ENCODE results near the gene DNM3.
"Not testable (repeated sequence)": the region's sequence is repeated elsewhere in the genome, so short reads cannot be mapped to it uniquely, and the experiment has no call there.

Gene DNM3

GRCh38 chr1:172371646-172372045 lies 530.3 kb downstream of the DNM3 start:
- DNase-seq (ENCODE audit: low spot score) = not testable (repeated sequence)

- no peak for DNase-seq (ENCODE audit: low spot score)
Measured at GRCh38 chr1:172373864-172374263, 532.6 kb downstream of the DNM3 start.

GRCh38 chr1:172375211-172375631 lies 533.9 kb downstream of the DNM3 start:
- no peak for DNase-seq (ENCODE audit: low spot score)

- DNase-seq (ENCODE audit: low spot score) = no peak
Measured at GRCh38 chr1:172376431-172376830, 535.1 kb downstream of the DNM3 start.

GRCh38 chr1:172377565-172377964 lies 536.3 kb downstream of the DNM3 start:
- no peak for DNase-seq (ENCODE audit: low spot score)

GRCh38 chr1:172378109-172378760 lies 536.9 kb downstream of the DNM3 start:
- DNase-seq (ENCODE audit: low spot score) = no peak

GRCh38 chr1:172380441-172381244 lies 539.3 kb downstream of the DNM3 start:
- DNase-seq (ENCODE audit: low spot score) = no peak

- no peak for DNase-seq (ENCODE audit: low spot score)
Measured at GRCh38 chr1:172381946-172382345, 540.6 kb downstream of the DNM3 start.

- no peak for DNase-seq (ENCODE audit: low spot score)
Measured at GRCh38 chr1:172382406-172382805, 541.1 kb downstream of the DNM3 start.

GRCh38 chr1:172382990-172383389 lies 541.7 kb downstream of the DNM3 start:
- DNase-seq (ENCODE audit: low spot score) = no peak

- DNase-seq (ENCODE audit: low spot score) = no peak
Measured at GRCh38 chr1:172383536-172383935, 542.2 kb downstream of the DNM3 start.

- DNase-seq (ENCODE audit: low spot score) = no peak
Measured at GRCh38 chr1:172384656-172385055, 543.4 kb downstream of the DNM3 start.

GRCh38 chr1:172386046-172386445 lies 544.7 kb downstream of the DNM3 start:
- no peak for DNase-seq (ENCODE audit: low spot score)

- DNase-seq (ENCODE audit: low spot score) = no peak
Measured at GRCh38 chr1:172388490-172388889, 547.2 kb downstream of the DNM3 start.

- no peak for DNase-seq (ENCODE audit: low spot score)
Measured at GRCh38 chr1:172390301-172390682, 549.0 kb downstream of the DNM3 start.

GRCh38 chr1:172390683-172391551 lies 549.6 kb downstream of the DNM3 start:
- no peak for DNase-seq (ENCODE audit: low spot score)

- DNase-seq (ENCODE audit: low spot score) = no peak
Measured at GRCh38 chr1:172391976-172392375, 550.7 kb downstream of the DNM3 start.

- DNase-seq (ENCODE audit: low spot score) = no peak
Measured at GRCh38 chr1:172393354-172393753, 552.1 kb downstream of the DNM3 start.

- DNase-seq (ENCODE audit: low spot score) = no peak
Measured at GRCh38 chr1:172394141-172394751, 552.9 kb downstream of the DNM3 start.

- DNase-seq (ENCODE audit: low spot score) = no peak
Measured at GRCh38 chr1:172394811-172395210, 553.5 kb downstream of the DNM3 start.

GRCh38 chr1:172395576-172395975 lies 554.3 kb downstream of the DNM3 start:
- no peak for DNase-seq (ENCODE audit: low spot score)

GRCh38 chr1:172397221-172397620 lies 555.9 kb downstream of the DNM3 start:
- no peak for DNase-seq (ENCODE audit: low spot score)
